Bronchial epithelial cell (primary cell): ENCODE results near the gene KLRC1. TPM values are rescaled to one million over a fixed set of nuclear protein-coding genes. Genes with fewer than 3 reads are reported as not detected.

Experiments
- DNase-seq: peaks from one replicate; pipeline ENCODE4 v3.0.0-alpha.2; 2010; ENCODE audit warnings: low read depth
- FAIRE-seq: peaks from 2 replicates; lab custom pipeline; 2011; peaks lifted over from hg19 to GRCh38; lab: Jason Lieb, UNC
- H3K27me3 ChIP-seq: 2 replicates; pipeline ENCODE4 v1.5.1; 2011; ENCODE audit warnings: low read length; ENCODE audit not compliant: control insufficient read depth, insufficient read depth
- H3K36me3 ChIP-seq: 2 replicates; pipeline ENCODE4 v1.5.1; 2011; ENCODE audit warnings: low read length; ENCODE audit not compliant: control insufficient read depth, insufficient read depth
- H3K4me3 ChIP-seq: 2 replicates; pipeline ENCODE4 v1.5.1; 2011; ENCODE audit warnings: mild to moderate bottlenecking, low read depth, low read length, control low read depth
- CTCF ChIP-seq: IDR thresholded peaks from 2 replicates; pipeline ENCODE4 v1.5.1; 2011; ENCODE audit warnings: mild to moderate bottlenecking, moderate library complexity, low read length, control low read depth, inconsistent platforms; ENCODE audit not compliant: insufficient read depth, severe bottlenecking
- total RNA-seq: library from RNA; depleted of rRNA; stranded (reverse); fragments of >200 nt; gene quantifications from 2 replicates; pipeline ENCODE4 v1.2.1, GENCODE V29; 2014

KLRC1 gene
- total RNA-seq, 1 donor from 2014 or later: not detected

- no peak for FAIRE-seq
- DNase-seq: peak; percentile 58
Observed at GRCh38 chr12:10409392-10409791, 43.8 kb downstream of the KLRC1 start, which contains the start of gene KLRC4. TSS of gene KLRC4 (minus strand) at chr12:10409757. CDS start at chr12:10409575, 182 bp downstream.

GRCh38 chr12:10408842-10409241 lies 44.3 kb downstream of the KLRC1 start:
- no peak overlapping the region for H3K4me3 ChIP-seq
- H3K36me3 ChIP-seq: no peaks in the 10 kb centered on the region
- no peak for FAIRE-seq
- no peaks in the 10 kb centered on the region for H3K27me3 ChIP-seq
- no peak for TF ChIP-seq CTCF
- no peak for DNase-seq

More at GRCh38 chr12:10409392-10409791, 43.8 kb downstream of the KLRC1 start, which contains the start of gene KLRC4:
- no peak for TF ChIP-seq CTCF
- Histone ChIP-seq H3K4me3 (no peak within 1 kb of the TSS), H3K36me3 (no peaks in the 10 kb centered on the region), H3K27me3 (no peaks in the 10 kb centered on the region)

GRCh38 chr12:10406725-10407124 lies 46.5 kb downstream of the KLRC1 start:
- Histone ChIP-seq H3K36me3 (no peaks in the 10 kb centered on the region), H3K27me3 (no peaks in the 10 kb centered on the region), H3K4me3 (no peak overlapping the region)
- no peak for TF ChIP-seq CTCF
- FAIRE-seq: no peak
- DNase-seq: no peak

- no peaks in the 10 kb centered on the region for H3K27me3 ChIP-seq
- H3K4me3 ChIP-seq: no peak overlapping the region
- TF ChIP-seq CTCF: no peak
- FAIRE-seq (no peak), DNase-seq (peak; percentile 91)
- no peaks in the 10 kb centered on the region for H3K36me3 ChIP-seq
Observed at GRCh38 chr12:10405294-10405693, 47.9 kb downstream of the KLRC1 start.

- DNase-seq: no peak
- Histone ChIP-seq H3K27me3 (no peaks in the 10 kb centered on the region), H3K36me3 (no peaks in the 10 kb centered on the region), H3K4me3 (no peak overlapping the region)
- FAIRE-seq: no peak
- no peak for TF ChIP-seq CTCF
Observed at GRCh38 chr12:10404798-10405197, 48.4 kb downstream of the KLRC1 start.

GRCh38 chr12:10400829-10401228 lies 52.3 kb downstream of the KLRC1 start:
- no peak overlapping the region for H3K4me3 ChIP-seq
- FAIRE-seq: no peak
- H3K36me3 ChIP-seq: no peaks in the 10 kb centered on the region
- H3K27me3 ChIP-seq: no peaks in the 10 kb centered on the region
- TF ChIP-seq CTCF: no peak
- DNase-seq: no peak
